Measurements from ENCODE around the gene ZNF135.

- peak; percentile 42 for TF ChIP-seq CTCF (conservative IDR thresholded peaks at IDR 0.05; ENCODE audit: low read depth, low read length)
- TF ChIP-seq USF2 (IDR thresholded peaks at IDR 0.05; ENCODE audit: low read depth, low read length): no peak
- TF ChIP-seq POLR2A (IDR thresholded peaks at IDR 0.05; ENCODE audit: low read depth, low read length): no peak
- TF ChIP-seq CHD1 (IDR thresholded peaks at IDR 0.05; ENCODE audit: low read depth, low read length): no peak
Observed at GRCh38 chr19:58021541-58022282, 37.4 kb upstream of the ZNF135 start.
